ENCODE data around the gene WWOX.
"Not testable (repeated sequence)": the region's sequence is repeated elsewhere in the genome, so short reads cannot be mapped to it uniquely, and the experiment has no call there.

Gene WWOX

DNA sequence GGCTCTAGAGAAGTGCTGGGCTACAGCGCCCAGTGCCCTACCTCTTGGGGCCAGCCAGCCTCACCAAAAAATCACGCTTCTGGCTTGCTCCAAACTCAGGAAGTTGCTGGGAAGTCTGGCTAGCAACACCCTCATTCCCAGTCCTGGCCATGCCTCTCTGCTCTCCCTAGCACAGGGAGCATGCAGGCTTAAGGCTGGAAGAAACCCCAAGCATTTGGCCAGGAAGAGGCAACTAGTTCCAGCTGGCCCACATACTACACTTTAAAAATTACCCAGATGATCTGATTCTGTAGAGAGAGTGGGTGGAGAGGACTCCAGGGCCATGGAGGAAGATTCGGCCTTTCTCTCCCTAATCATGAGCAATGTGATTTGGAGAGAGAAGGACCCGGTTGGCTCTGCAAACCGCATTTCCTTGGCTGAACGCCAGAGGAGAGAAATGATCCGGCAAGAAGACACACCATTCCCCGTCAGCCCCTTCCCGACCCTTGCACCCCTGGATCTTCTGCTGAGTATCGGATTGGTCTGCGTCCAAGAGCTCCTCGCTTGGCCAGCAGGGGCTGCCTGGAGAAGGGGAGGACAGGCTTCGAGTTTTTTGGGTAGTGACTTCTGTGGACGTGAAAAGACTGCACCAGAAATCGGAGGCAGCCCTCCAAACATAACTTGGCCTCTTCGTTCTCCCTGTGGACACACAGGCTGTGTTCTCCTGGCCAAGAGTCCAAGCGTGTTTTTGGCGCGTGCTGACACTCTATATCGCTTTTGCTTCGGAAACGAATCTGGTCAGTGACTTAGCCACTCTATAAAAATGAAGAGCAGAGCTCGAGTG is 406.3 kb downstream of the WWOX start:
- DNase-seq: peak; percentile 37

- DNase-seq: no peak
Measured at GRCh38 chr16:78506367-78507193, 407.1 kb downstream of the WWOX start.

DNA sequence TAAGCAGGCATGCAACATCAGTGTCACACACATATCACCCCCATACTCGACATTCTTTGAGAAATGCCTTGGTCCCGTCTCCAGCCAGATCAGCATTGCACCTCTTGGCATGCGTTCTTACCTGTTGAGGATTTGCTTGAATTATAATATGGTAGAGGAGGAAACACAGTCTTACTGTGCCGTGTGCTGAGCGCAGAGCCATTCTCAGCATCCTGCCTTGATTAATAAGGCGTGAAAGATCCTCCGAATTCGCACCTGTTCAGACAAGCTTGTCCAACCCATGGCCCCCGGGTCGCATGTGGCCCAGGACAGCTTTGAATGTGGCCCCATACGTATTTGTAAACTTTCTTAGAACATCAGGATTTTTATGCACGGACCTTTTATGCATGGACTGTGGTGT is 408.1 kb downstream of the WWOX start:
- no peak for DNase-seq

- no peak for DNase-seq
Measured at GRCh38 chr16:78509965-78510364, 410.5 kb downstream of the WWOX start.

- no peak for DNase-seq
Measured at GRCh38 chr16:78510496-78510895, 411.0 kb downstream of the WWOX start.

- DNase-seq: no peak
Measured at GRCh38 chr16:78513838-78514237, 414.4 kb downstream of the WWOX start.

DNA sequence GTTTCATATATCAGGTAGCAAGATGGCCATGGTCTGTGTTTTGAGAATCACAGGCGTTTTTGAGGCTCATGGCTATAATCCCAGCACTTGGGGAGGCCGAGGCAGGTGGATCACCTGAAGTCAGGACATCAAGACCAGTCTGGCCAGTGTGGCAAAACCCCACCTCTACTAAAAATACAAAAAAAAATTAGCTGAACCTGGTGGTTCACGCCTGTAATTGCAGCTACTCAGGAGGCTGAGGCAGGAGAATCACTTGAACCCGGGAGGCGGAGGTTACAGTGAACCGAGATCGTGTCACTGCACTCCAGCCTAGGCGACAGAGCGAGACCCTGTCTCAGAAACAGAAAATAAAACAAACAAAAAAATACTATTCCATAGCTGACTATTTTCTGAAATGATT is 415.4 kb downstream of the WWOX start:
- DNase-seq: not testable (repeated sequence)

GRCh38 chr16:78515421-78515820 is 416.0 kb downstream of the WWOX start:
- no peak for DNase-seq

DNA sequence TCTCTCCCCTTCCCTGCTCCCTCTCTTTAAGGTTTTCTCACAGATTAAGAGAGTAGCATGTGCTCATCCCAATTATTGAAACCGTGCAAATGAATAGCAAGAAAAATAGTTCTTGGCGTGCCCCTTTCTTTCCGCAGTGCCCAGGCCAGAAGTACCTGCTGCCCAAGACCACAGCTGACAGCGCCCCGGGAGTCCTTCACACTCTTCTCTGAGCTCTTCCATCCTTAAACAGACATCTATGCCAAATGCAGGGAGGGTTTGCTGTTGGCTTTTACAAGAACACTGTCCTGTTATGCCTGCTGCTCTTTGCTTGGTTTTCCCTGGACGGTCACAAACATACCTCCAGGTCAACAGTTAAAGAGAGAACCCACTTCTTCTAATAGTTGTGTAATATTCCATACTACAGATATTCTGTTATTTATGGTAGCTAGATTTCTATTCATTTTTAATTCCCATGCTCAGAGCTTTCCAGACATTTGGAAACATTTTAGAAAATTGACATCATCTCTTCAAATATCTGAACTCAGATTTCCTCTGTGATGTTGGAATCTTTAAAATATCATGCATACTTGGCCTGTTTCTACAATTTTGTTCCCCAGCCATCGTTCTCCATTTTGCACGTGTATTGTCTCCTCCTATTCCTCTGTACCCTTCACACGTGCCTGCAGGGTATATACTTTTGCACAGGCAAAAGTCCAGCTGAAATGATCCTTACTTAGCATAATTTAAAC is 416.7 kb downstream of the WWOX start:
- DNase-seq: no peak

- DNase-seq: no peak
Measured at GRCh38 chr16:78519896-78520295, 420.4 kb downstream of the WWOX start.

DNA sequence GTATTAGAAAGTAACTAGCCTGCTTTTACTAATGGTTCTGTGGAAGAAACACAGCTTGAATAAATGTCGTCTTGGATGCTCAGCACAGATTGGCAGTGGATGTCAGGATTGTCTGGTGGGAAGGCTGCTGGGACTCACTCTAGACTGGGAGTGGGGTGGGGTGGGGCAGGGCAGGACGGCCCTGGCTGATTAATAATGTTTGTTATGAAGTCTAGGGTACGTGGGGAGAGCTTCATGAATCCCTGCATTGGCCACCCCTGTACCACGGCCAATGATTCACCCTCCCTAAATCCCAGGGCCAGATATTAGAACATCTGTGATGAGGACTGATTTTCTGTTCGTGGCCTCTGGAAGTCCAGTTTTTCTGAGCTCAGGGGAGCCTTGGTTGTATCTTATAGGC is 421.0 kb downstream of the WWOX start:
- no peak for DNase-seq

DNA sequence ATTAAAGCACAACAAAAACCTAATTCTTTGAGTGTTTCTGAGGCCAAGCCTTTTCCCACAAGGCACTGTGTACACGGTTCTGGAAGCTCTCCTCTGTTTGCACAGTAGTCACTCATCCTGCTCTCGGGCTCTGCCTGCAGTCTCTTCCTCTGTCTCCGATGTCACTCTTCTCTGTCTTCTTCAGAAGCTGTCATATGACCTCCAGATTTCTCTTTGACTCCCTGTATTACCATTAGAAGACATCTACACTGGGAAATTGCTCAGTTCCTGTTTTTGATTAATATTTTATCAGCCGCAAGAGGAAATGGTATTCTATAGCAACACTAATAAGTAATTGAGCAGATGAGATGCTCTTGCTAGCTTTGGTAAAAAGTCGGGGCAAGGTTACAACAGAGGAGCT is 422.9 kb downstream of the WWOX start:
- no peak for DNase-seq

DNA sequence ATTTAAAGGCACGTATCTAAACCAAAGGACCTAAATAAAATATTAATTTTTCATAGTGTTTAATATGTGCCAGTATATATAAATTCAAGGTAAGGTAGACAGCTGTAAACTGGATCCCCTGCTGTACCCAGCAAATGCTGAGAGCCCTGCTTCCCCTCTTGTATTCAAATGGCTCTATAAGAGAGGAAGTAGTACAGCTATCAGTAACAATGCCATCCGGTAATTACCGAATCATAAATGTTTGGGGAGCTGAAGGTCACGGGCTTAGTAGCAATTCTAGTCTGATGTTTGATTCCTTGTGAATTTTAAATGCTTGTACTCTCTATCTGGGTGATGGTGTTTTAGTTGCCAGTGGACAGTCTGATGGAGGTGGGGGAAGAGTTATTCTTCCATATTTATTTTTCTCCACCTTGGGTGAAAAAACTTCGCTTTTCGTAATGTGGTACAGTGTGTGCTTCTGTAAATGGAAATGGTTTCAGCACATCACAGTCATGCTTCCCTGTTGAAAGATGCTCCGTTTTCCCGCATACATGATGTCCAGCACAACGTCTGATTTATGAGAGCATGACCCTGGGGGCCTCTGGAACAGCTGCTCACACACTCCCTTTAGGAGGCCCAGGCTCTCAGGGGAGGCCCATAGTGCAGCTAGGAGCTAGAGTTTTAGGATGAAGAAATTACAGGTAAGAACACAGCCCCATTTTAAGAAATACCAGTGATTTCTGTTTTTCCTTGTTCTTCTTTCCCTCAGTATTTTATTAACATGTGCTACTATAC is 423.9 kb downstream of the WWOX start:
- DNase-seq: no peak

GRCh38 chr16:78524066-78524595 is 424.7 kb downstream of the WWOX start:
- no peak for DNase-seq

DNA sequence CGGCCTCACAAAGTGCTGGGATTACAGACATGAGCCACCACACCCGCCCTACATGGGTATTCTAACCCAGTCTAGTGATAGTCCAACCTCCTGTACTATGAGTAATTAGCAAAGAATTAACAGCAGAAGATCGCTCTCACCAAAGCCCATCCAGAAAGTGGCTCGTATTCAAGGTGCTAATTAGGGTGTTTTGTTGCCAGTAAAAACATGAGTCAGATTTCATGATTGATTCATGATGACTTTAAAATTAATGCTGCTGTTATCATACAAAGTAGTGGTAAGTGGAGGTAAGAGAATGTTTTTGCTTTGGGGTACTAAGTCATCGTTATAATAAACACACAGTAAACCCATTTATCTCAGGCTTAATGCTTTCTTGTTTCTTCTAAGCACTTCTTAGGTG is 428.8 kb downstream of the WWOX start:
- no peak for DNase-seq

GRCh38 chr16:78529881-78530280 is 430.4 kb downstream of the WWOX start:
- DNase-seq: no peak

- DNase-seq: no peak
Measured at GRCh38 chr16:78530283-78530682, 430.8 kb downstream of the WWOX start.

DNA sequence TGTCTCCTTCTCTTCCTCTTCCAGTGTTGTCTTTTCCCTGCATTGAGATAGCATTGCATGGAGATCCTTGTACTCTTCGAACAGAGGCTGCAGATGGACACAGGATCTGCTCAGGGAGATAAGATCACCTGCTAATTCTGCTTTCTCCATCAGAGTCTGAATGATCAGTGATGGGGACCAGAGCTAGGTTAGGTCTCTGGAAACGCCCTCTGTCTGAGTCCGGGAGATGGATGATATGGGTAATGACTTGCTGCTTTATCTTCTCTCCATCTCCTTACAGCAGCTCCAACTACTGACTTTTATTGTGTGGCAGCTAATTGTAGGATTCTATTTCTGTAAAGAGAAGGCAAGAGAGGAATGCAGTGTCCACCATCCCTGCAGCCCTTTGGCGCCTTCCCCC is 435.6 kb downstream of the WWOX start:
- DNase-seq: no peak

DNA sequence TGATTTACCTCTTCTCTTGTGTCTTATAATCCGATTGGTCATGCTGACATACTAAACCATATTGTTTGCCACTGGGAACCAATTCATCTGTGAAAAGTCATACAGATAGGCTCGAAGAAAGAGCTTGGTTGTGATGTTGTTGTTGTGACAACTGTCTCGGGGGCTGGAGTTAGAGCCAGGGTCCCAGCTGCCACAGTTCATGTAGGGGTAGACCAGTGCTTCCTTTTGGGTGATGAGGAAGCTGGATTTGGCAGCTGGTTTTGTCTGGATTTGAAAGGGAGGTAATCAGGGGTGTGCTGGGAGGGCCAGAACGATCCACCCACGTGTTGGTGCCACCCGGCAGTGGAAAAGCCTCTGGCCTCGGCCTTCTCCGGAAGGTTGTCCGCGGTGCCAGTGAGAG is 438.1 kb downstream of the WWOX start:
- no peak for DNase-seq

DNA sequence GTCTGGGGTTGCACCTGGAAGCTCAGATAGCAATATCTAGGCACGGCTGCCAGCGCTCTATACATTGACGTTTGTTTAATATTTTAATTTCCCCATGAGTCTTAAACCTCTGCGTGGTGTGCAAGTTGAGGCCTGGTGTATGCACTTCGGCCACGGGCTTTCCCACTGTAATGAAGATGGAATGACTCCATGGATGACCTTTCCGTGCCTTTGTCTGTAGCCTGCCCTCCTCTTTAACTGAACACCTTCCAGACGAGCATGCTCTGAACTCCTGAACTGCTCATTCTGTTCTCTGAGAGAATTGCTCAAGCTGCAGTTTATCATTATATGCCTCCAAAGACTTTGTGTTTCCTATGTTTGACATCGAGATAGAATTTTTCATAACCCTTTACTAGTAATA is 438.8 kb downstream of the WWOX start:
- DNase-seq: no peak

DNA sequence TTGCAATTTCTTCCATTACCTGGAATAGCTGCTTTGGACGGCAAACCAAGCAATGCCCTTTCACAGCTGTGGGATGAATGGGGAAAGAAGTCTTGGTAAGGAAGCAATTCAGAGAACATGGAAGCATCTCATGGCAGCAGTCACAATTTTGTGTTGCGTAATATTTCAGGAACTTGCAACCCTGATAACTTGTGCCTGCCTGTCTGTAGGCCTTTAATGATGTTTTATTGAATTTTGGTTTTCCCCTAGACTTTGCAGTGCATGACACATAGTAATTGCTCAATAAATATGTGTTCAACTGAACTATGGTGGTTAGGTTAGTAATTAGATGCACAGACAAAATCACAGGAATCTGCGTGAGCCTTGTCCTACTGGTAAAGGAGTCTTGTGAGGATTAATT is 439.5 kb downstream of the WWOX start:
- no peak for DNase-seq

GRCh38 chr16:78542419-78542818 is 443.0 kb downstream of the WWOX start:
- DNase-seq: no peak
